GM21390 (cell line): ENCODE results near the gene CUBN.

Experiments
- ATAC-seq: cut with Tn5 transposase; IDR thresholded peaks from one replicate; pipeline ENCODE4 v1.9.1; 2021; ENCODE audit not compliant: unreplicated experiment

Gene CUBN

GRCh38 chr10:16798571-16798970 lies 331.0 kb downstream of the CUBN start:
- ATAC-seq = no peak

DNA sequence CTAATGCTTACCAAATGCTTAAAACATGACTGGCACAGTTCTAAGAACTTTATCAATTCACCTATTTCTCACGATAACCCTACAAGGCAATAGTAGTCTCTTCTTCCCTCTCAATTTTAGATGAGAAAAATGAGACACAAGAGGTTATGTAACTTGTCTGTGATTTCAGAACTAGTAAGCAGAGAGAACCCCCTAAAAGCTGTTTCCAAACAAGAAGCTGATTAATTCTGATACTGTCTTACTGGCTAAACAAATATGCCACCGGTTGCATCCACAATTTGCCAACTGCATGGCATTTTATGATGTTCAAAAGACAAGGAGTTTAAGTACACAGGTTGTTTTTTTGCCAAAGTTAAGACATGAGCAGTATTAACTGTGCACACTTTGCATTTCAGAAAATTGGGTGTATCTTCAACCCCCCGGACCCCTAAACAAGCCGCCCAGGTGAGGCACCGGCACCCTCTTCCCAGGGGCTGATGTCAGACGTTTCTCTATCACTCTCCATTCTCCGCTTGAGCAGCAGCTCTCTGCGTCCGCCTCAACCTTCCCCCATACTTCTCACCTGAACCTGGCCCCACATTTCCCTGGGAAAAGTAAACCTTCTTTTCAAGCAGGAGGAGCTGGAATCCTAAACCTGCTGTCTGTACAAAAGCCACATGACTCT lies 334.1 kb downstream of the CUBN start:
- ATAC-seq = no peak

- ATAC-seq = no peak
Measured at GRCh38 chr10:16794005-16794404, 335.6 kb downstream of the CUBN start.

- ATAC-seq = no peak
Measured at GRCh38 chr10:16792675-16793074, 336.9 kb downstream of the CUBN start.

DNA sequence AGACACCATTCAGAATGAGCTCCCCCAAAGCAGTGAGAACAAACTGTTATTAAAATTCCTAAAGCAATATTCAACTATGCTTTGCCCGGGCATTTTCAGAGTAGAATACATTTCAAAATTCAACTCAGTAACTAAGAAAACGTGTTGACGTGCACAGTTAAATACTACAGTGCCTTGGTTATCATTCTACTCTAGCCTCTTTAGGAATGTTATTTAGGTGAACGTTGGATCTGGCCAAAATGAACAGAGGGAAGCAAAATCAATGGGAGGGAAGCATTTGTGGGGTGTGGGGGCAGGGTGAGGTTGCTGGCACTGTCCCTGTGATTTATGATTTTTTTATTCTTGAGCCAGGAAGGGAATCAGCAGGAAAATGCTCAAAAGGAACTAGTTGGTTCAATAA lies 339.8 kb downstream of the CUBN start:
- ATAC-seq = no peak

DNA sequence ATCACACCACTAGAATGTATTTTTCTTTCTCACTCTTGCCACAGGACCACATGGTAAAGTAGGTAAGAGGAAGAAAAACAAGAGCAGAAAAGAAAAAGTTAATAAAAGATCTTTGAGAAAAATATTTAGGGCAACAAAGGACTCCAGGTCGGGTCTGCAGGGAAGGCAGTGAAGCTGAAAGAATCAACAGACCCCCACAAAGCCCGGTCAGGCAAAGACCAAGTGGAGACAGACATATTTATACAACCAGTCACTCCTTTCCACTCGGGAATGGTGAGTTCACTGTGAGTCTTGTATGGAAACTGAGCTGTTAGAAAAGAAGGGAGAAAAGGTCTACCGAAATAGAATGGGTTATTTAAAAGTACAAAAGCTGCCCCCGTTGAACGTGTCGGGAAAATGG lies 340.4 kb downstream of the CUBN start:
- ATAC-seq = no peak

DNA sequence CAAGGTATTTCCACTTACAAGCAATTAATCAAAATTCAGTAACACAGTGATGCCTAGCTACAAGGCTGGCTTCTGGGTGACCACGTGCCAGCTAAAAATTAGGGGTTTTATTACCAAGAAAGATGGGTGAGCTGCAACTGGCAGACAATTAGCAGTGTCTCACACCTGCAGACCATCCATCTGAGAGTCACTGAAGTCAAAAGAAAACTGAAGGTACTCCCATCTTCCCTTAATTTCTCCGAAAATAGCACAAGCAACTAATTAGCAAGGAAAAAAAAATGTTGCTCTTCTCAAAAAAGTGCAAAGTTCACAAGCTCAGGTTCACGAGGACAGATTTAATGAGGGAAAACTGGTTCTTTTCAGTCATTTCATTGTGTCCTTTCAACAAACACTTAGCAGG lies 340.8 kb downstream of the CUBN start:
- ATAC-seq = no peak

DNA sequence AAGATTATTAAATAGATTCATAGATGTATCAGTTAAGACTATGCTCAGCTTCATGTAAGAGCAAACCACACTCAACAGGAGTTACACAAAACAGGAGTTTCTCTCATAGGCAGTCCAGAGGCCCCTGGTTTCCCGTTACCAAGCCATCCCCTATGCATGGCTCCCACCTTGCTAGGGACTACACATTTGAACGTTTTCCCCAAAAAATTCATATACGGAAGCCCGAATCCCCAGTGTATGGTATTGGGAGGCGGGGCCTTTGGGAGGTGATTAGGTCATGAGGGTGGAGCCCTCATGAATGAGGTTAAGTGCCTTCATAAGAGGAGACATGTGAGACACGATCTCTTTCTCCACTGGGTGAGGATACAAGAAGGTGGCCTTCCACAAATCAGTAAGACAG lies 341.5 kb downstream of the CUBN start:
- ATAC-seq = no peak

GRCh38 chr10:16787361-16787791 lies 342.2 kb downstream of the CUBN start:
- no peak for ATAC-seq

GRCh38 chr10:16780338-16780880 lies 349.2 kb downstream of the CUBN start:
- no peak for ATAC-seq

GRCh38 chr10:16779384-16779915 lies 350.2 kb downstream of the CUBN start:
- ATAC-seq = peak; percentile 76

GRCh38 chr10:16777473-16778370 lies 351.9 kb downstream of the CUBN start:
- peak; percentile 58 for ATAC-seq

DNA sequence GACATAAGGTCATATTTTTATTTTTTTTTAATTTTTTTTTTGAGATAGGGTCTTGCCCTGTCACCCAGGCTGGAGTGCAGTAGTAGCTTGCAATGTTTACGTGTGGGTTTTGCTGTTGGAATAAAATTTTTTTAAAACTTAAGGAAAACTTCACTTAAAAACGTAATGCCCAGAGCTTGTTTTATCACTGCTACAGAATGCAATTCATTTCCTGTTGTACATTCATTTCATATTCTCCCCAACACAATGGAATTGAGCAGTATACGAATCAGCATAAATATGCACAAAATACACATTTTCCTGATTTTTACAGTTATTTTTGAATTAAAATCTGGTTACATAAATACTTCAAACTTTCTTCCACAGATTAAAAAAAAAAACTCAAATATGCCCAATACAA lies 352.7 kb downstream of the CUBN start:
- no peak for ATAC-seq
